Heart left ventricle (tissue), 13 donors: Measurements from ENCODE around the gene MRPL55.
A peak's percentile ranks its signal among the peaks of the same experiment; 100 is the strongest.

Source experiments
- POLR2A ChIP-seq, 2 donors: fragments of 450-650 bp; IDR thresholded peaks; one replicate each; pipeline ENCODE4 v1.6.1; 2017; ENCODE audit warnings: antibody characterized with exemption in 2 of 2, mild to moderate bottlenecking in 2 of 2, moderate library complexity in 2 of 2
- TF ChIP-seq, protein P1 (sequence below), 12 donors: fragments of 200-600 bp; sonication (generic) in 4 of 12; IDR thresholded peaks; one replicate each; pipeline versions ENCODE4 v1.5.0 to v1.8.0; 2018 to 2022; ENCODE audit warnings: antibody characterized with exemption in 12 of 12, mild to moderate bottlenecking in 5 of 12
- donor health status: ischemic (EF 13 %, LVEDD 7.1; RV severe dilation, severe dysfunction).
- donor health status: DM: no; HTN: yes; CAD: no.
- donor health status: DM: no; HTN: no; CAD: no.
- donor health status: ischemic (EF 25% LVEDD 6.9; RV normal size, moderate dysfunction).
- donor health status: ischemic (EF 25% LVEDD 5.7; RV mildly dilated, moderate dysfunction).
- donor health status: ischemic (EF 35%, LVEDD 5.7; RV mildly dilated, moderate dysfunction).
- donor health status: nonischemic (EF 11% LVEDD 7.7; RV severe dilation, severe dysfunction).
- donor health status: DM: yes; HTN: yes; CAD: no.
- donor health status: PGD.
- donor health status: ischemic (EF 29% LVEDD 5.4; RV normal size, mild dysfunction).
- donor health status: nonischemic (EF 23%, LVEDD 6.1; RV moderate dilation, normal function).

- no peak for TF ChIP-seq POLR2A (IDR thresholded peaks at IDR 0.05)
- TF ChIP-seq, protein P1, sequence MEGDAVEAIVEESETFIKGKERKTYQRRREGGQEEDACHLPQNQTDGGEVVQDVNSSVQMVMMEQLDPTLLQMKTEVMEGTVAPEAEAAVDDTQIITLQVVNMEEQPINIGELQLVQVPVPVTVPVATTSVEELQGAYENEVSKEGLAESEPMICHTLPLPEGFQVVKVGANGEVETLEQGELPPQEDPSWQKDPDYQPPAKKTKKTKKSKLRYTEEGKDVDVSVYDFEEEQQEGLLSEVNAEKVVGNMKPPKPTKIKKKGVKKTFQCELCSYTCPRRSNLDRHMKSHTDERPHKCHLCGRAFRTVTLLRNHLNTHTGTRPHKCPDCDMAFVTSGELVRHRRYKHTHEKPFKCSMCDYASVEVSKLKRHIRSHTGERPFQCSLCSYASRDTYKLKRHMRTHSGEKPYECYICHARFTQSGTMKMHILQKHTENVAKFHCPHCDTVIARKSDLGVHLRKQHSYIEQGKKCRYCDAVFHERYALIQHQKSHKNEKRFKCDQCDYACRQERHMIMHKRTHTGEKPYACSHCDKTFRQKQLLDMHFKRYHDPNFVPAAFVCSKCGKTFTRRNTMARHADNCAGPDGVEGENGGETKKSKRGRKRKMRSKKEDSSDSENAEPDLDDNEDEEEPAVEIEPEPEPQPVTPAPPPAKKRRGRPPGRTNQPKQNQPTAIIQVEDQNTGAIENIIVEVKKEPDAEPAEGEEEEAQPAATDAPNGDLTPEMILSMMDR (IDR thresholded peaks at IDR 0.05): peak in 5 of 12 donors; percentile 7 to 28 (median 26)
These were observed 35.1 kb downstream of the MRPL55 start for GRCh38 chr1:228073857-228074545.
